Right lung (tissue), 5 donors: ENCODE measurements around the gene COG1. TPM values are rescaled to one million over a fixed set of nuclear protein-coding genes. Genes with fewer than 3 reads are reported as not detected.
A peak's percentile ranks its signal among the peaks of the same experiment; 100 is the strongest.

ENCODE experiments used
- DNase-seq, 2 donors: peaks; one replicate each; pipeline ENCODE4 v3.0.0-alpha.2; 2013
- polyA plus RNA-seq, 5 donors: library from polyadenylated mRNA; unstranded; fragments of 120-200 nt; gene quantifications; one replicate each; pipeline versions ENCODE4 v1.2.1 to v1.2.3, GENCODE V29; 2013; ENCODE audit warnings: inconsistent platforms in 1 of 5, low replicate concordance in 1 of 5; ENCODE audit not compliant: insufficient read length in 5 of 5, insufficient read depth in 1 of 5

COG1 gene
- polyA plus RNA-seq, 5 donors = 45.4 to 58.8 (median 49.2) TPM

DNA sequence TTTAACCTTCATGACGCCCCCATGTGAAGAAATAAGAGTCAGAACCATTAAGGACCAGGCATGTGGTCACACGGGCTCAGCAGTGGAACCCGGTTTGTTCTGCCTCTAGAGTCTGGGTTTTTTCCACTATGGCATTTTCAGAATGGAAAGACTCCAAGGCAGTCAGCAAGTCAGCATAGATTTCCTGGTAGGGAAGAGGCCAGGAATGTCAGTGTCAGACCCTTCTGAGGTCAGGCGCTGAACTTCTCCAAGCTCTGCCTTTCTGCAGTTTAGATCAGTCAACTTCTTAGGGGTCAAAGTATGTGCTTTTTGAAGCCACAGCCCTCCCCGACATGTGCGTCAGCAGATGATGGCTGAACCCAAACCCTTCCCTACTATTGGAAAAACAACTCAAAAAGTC is 24.2 kb upstream of the COG1 start:
- DNase-seq = no peak

DNA sequence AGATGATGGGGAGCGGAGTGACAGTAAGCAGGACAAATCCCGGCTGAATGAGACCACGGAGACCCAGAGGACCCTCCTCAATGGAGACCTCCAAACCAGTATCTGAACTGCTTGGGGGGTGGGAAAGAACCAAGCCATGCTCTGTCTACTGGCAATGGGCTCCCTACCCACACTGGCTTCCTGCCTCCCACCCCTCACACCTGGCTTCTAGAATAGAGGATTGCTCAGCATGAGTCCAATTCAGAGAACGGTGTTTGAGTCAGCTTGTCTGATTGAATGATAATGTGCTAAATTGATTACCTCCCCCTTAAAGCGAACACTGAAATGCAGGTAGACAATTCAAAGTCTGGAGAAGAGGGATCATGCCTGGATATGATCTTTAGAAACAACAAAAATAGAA is 22.5 kb upstream of the COG1 start:
- no peak for DNase-seq

DNA sequence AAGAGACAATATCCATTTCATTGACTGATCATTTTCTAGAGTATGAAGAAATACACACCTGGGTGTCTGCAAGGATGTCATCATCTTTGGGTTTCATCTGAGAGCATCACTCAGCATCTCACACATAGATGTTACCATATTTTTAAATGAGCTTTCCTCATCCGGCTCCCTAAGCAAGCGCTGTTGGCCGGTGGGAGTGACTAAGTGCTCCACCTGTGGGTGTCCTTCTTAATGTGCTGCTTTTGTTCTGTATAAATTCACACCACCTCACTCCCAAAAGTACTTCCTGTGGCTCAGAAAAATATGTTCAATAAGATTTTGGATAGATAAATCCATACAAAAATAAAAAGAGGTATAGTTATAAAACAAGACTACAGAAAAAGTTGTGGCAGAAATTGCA is 20.6 kb upstream of the COG1 start:
- DNase-seq = no peak

DNA sequence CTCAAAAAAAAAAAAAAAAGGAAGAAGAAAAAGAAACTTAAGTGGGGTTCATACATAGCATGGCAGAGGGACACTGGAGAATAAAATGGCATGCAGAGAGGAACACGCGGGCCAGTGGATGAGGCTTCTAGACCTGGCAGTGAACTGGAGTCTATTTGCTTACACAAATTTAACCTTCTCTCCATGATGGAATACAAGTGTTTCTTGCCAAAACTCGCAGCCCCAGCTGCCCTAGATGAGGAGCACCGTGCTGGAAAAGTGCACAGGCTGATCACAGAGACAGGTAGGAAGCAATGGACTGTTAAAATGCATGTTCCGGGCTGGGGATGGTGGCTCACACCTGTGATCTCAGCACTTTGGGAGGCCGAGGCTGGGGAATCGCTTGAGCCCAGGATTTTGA is 18.7 kb upstream of the COG1 start:
- DNase-seq = no peak

DNA sequence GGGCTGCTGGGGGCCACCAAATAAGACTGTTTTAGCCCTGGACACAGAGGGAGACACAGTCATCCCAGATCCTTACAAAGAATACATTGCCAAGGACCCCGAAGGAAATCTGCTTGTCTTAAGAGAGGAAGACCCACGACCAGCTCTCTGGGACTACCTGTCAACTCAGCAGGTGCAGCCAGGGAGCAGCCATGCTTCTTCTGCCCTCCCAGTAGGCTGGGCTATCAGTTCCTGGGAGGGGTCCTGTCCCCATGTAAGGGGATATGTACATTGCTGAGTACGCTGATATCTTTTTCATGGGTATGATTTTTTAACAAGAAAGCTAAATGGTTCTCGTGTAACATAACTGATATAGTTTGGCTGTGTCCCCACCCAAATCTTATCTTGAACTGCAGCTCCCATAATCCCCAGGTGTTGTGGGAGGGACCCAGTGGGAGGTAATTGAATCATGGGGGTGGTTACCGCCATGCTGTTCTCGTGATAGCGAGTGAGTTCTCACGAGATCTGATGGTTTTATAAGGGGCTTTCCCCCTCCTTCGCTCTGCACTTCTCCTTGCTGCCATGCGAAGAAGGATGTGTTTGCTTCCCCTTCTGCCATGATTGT is 16.8 kb upstream of the COG1 start:
- DNase-seq = no peak

DNA sequence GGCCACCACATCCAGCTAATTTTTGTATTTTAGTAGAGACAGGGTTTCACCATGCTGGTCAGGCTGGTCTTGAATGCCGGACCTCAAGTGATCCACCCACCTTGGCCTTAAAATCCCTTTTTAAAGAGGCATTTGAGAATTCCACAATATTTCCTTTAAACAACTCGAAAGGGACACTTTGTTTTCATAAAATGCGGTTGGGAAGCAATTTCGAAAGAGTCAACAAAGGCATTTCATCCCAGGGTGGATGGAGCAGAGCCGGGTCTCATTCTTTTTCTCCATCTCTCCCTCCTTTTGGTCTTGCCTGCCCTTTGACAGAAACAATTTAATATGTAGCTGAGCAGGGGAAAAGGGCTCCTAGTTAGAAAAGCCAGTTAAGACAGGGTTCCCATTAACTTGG is 13.5 kb upstream of the COG1 start:
- no peak for DNase-seq

DNA sequence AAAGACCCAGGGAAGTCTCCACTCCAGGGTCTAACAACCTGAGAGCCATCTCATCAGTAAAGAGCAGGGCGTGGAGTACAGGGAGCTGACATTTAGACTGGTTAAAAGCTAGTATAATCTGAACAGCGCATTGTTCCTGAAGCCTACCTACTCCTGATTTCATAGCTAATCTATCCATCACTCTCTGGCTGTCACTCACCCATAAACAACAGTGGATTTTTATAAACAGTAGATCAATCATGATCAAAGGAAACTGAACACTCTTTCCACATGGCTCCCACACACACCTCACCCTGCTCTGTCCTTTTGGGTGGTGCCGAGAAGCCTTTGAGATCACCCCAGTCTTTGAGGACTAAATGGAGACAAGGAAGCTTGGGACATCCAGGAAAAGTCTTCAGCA is 13.0 kb upstream of the COG1 start:
- no peak for DNase-seq

DNA sequence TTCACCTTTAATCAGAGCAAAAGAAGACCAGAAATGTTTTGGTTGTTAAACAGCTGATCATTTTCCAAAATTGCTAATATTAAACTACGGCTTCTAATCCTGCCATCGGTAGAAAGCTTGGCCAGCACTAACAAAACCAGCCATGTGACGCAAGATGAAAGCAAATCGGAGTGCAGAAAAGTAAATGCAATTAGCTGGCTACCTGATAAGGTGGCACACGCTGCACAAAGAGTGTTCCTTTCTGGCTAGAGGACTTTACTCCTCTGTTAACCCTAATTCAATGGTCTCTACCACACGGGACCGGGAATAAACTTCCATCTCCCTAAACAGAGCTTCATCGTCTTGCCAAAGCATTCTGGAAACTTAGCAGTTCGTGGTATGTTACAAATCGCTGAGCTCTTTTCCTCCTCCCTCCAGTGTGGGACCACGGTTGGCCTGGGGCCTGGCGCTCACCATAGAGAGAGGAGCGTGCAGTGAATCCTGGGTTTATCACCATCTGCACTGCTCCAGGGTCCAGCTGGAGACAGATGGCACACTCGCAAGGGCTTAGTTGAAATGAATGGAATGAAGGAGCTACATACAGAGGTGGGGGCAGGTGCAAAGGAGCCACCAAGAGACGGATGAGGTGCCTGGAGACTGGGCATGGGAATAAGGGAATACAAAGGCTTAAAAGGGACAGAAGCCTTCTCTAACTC is 10.1 kb upstream of the COG1 start:
- no peak for DNase-seq

DNA sequence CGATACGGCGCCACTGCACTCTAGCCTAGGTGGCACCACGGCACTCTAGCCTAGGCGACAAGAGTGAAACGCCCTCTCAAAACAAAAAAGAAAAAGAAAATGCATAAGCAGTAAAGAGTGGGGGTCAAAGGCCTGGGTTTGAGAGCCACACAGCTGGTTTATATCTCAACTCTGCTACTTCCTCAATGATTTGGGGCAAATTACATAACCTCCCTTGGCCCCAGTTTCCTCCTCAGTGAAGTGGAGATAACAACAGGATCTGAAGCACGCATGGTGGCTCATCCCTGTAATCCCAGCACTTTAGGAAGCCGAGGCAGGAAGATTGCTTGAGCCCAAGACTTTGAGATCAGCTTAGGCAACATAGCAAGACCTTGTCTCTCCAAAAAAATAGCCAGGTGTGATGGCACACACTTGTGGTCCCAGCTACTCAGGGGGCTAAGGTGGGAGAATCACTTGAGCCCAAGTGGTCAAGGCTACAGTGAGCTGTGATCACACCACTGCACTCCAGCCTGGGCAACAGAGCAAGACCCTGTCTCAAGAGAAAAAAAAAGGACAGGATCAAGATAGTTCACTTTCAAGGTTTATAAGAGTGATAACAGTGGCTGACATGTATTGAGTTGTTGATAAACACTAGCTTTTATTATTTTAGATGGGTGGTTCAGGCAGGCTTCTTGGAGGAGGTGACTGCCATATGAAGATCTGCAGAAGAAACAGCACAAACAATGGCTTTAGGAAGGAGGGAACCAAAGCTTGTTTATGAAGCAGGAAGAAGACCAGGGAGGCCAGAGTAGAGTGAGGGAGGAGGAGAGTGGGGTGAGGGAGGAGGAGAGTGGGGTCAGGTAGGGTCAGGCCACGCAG is 8.5 kb upstream of the COG1 start:
- DNase-seq = no peak

DNA sequence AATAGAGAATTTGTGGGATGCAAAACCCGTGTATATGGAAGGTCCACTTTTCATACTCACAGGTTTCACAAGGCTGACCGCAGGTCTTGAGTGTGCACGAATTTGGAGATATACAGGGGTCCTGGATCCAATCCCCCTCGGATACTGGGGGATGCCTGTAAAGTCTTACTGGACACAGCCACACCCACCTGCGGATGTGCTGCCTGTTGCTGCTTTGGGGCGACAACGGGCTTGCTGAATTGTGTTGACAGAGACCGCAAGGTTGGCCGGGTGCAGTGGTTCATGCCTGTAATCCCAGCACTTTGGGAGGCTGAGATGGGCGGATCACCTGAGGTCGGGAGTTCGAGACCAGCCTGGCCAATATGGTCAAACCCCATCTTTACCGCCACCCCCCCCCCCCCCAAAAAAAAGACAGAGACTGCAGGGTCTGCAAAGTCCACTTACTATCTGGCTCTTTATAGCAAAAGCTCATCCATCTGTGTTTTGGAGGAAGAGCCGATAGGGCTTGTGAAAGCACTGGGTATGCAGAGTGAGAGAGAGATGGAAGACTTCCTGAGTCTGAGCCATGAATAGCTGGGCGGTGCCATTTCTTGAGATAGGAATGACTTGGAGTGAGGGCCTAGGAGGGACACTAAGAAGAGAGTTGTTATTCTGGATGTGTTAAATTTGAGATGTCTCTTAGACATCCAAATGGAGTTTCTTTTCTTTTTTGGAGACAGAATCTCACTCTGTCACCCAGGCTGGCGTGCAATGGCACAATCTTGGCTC is 6.4 kb upstream of the COG1 start:
- no peak for DNase-seq

DNA sequence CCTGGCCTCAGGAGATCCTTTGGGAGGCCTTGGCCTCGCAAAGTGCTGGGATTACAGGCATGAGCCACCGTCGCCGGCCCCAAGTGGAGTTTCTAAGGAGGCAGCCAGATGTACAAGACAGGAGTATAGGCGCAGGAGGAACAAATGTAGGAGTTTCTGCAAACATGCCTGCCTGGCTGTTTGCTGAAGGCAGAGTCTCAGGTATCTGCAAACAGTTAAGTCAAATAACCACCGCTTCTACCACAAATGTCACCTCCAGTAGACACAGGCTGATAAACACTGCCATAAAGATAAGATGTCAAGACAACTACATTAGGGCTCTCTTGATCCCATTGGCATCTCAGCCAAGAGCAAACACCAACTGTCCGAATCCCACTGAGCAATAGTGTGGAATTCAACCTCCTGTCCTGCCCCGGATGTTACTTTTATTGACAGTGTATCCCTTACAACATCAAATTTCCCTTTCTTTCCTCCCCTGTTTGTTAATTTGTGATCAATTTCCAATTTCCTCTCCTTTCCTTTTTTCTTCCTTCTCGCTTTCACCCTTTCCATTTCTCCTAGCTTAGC is 5.6 kb upstream of the COG1 start:
- no peak for DNase-seq

DNA sequence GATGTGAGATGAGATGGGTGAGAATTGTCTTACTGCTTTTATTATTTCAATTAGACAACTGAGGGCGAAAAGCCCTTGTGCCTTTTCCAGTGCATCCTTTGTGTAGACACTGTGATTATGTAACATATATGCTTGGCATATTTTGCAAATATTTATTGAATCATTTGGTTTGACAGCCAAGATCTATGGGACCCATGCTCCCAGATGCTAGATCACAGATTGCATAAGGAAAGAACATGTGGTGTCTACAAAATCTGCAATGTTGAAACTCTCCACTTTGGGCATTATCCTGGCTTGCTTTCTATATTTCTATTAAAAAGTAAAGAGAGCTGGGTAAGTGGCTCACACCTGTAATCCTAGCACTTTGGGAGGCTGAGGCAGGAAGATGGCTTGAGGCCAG is 4.8 kb upstream of the COG1 start:
- DNase-seq = no peak

DNA sequence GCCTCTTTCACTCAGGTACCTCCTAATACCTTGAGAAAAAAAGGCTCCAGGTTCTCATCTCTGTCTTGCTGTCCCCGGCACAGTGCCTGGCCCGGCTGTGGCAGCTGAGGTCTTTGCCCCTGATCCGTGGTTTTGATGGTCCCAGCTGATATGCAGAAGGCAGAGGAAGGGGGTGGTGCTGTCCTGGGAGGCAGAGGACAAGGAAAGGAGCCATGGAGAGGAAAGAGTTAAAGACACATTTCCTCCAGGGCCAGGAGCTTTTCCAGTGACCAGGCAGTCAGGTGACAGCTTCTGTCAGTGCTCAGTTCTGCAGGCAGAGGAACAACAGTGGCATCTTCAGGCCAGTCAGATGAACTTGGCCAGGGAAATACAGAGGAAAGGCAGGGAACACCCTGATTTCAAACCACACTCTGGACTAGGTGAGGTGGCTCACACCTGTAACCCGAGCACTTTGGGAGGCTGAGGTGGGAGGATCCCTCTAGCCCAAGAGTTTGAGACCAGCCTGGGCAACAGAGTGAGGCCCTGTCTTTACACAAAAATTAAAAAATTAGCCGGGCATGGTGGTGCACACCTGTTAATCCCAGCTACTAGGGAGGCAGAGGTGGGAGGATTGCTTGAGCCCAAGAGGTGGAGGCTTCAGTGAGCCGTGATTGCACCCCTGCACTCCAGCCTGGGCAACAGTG is 3.3 kb upstream of the COG1 start:
- no peak for DNase-seq

DNA sequence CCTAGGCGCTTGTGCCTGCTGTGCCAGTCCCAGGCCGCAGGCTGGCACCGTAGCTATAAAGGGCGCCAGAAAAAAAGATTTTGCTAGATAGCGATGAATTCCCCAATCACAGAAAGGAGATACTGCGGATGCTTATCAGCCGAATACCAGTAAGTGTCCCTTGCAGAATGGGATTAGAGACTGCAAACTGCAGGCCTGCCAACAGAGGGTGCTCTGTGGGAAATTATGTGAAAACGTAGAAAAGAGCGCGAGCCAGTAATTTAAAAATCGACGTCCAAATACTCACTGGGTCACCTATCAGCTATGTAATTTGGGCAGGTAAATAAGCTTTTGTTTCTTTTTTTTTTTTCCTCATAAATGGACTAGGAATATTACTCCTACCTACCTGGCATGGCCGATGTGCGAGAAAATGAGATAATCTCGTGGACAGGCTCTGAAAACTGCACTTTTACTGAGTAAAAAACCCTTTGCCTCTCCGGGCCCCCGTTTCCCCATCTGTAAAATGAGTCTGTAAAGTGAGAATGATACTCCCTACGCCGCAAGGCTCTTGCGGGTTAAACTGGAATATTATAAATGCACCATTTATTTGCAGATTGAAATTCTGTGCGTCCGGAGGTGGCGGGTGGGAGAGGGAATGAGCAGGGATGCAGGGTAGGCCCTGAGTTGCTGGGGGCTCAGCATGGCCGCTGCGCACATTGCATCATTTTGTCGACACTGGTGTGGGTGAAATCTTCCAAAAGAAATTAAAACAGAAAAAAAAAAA is 1.2 kb upstream of the COG1 start:
- peak; percentile 42 to 63 for DNase-seq

DNA sequence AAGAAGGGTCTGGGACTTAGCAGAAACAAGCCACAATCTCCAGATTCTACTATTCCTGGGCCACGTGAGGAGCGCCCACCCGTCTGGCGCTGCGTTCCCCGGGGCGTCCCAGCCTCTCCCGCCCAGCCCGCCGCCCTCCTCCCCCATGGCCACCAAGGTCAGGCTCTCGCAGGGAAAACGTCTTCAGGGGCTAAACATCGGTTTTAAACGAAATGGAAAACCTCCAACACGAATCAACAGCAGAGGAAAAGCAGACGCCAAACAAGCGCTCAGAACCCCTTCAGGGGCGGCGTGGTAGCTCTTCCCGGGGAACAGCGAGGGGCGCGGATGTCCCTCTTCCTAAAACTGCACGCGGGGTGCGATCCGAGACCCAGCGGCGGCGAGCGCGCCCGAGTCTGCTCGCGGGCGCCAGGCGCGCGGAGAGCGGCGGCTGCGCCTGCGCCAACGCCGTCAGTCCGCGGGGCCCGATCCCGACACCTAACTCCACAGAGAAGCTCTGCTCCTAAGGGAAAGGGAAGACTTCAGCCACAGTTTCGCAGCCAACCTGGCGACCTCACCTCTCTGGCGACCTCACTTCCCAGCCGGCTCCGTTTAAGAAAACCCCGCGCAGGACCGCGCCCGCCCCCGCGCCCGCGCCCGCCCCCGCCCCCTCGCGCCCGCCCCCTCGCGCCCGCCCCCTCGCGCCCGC is 505 bp upstream of the COG1 start:
- peak; percentile 72 to 75 for DNase-seq

DNA sequence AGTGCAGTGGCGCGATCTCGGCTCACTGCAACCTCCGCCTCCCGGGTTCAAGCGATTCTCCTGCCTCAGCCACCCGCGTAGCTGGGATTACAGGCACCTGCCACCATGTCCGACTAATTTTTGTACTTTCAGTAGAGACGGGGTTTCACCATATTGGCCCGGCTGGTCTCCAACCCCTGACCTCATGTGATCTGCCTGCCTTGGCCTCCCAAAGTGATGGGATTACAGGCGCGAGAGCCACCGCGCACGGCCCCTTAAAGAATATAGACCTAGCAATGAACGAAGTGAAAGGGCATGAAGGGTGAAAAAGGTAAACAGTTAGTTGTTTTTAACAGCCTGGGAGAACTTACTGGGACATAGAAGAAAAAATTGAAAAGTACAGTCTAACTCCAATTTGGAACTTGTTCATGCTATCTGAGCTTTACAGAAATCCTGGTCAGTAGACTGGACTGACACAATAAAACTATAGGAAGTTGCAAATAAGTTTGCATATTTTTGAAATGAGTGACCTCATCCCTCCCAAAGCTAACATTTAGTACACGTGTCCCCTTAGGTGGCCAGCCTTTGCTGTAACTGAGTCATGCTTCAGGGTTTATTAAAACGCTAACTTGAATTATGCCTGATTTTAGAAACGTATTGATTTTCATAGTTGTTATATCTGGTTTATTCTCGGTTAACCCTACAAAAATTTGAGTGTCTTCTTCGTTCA is 1.8 kb downstream of the COG1 start:
- DNase-seq = no peak

DNA sequence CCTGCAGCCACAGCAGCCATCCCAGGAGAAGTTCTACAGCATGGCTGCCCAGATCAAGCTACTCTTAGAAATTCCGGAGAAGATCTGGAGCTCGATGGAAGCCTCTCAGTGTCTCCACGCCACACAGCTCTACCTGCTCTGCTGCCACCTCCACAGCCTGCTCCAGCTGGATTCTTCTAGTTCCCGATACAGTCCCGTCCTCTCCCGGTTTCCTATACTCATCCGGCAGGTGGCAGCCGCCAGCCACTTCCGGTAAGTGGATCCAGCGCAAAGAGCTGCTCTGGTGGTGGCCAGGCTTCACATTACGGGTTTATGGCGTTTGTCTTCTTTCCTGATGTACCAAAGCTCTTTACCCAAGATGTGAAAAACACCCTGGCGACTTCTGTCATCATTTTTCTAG is 3.6 kb downstream of the COG1 start:
- DNase-seq = no peak

DNA sequence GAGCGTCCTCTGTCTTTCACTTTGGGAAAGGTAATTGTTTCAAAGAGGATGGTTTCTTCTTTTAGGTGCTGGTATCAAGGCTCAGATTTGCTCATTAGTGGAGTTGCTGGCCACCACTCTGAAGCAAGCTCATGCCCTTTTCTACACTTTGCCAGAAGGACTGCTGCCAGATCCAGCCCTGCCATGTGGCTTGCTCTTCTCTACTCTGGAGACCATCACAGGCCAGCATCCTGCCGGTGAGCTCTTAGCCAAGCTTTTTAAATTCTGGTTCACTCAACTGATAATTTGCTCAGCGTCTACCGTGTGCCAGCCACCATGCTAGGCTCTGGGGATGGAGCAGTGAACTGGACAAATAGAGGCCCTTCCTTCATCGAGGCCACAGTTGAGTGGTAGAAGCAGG is 4.3 kb downstream of the COG1 start:
- no peak for DNase-seq
